Neural progenitor cell (in vitro differentiated cells): ENCODE data around the gene ITGB3. TPM values are rescaled to one million over a fixed set of nuclear protein-coding genes. Genes with fewer than 3 reads are reported as not detected.
"Not testable (repeated sequence)": the region's sequence is repeated elsewhere in the genome, so short reads cannot be mapped to it uniquely, and the experiment has no call there.

Source experiments
- DNase-seq: peaks from one replicate; pipeline ENCODE4 v3.0.0-alpha.2; 2016; ENCODE audit warnings: low spot score
- H2AFZ ChIP-seq: fragments of 200-600 bp; sonication (generic); replicated peaks from 2 replicates; pipeline ENCODE4 v1.6.1; 2016; ENCODE audit warnings: antibody characterized with exemption
- H3F3A ChIP-seq: fragments of 200-600 bp; sonication (generic); 2 replicates; pipeline ENCODE4 v1.6.1; 2016; ENCODE audit warnings: antibody characterized with exemption, low read depth
- H3K27ac ChIP-seq: fragments of 200-600 bp; sonication (generic); 2 replicates; pipeline ENCODE4 v1.5.1; 2016; ENCODE audit warnings: mild to moderate bottlenecking
- H3K27me3 ChIP-seq: fragments of 200-600 bp; sonication (generic); 2 replicates; pipeline ENCODE4 v1.6.1; 2016; ENCODE audit warnings: mild to moderate bottlenecking, moderate library complexity
- H3K36me3 ChIP-seq: fragments of 200-600 bp; sonication (generic); 2 replicates; pipeline ENCODE4 v1.5.1; 2016
- H3K4me1 ChIP-seq: fragments of 200-600 bp; sonication (generic); 2 replicates; pipeline ENCODE4 v1.6.1; 2016; ENCODE audit warnings: mixed run types
- H3K4me2 ChIP-seq: fragments of 200-600 bp; sonication (generic); 2 replicates; pipeline ENCODE4 v1.6.1; 2016
- H3K4me3 ChIP-seq: fragments of 200-600 bp; sonication (generic); 2 replicates; pipeline ENCODE4 v1.5.1; 2016
- H3K79me2 ChIP-seq: fragments of 200-600 bp; sonication (generic); 2 replicates; pipeline ENCODE4 v1.6.1; 2016; ENCODE audit warnings: low read depth
- H3K9ac ChIP-seq: fragments of 200-600 bp; sonication (generic); 2 replicates; pipeline ENCODE4 v1.6.1; 2016
- H3K9me3 ChIP-seq: fragments of 200-600 bp; sonication (generic); 2 replicates; pipeline ENCODE4 v1.5.1; 2016; ENCODE audit warnings: low read depth
- H4K20me1 ChIP-seq: fragments of 200-600 bp; sonication (generic); 2 replicates; pipeline ENCODE4 v1.6.1; 2016; ENCODE audit warnings: low read depth
- H3K27ac Mint-ChIP-seq: 3 replicates; pipeline ENCODE4 v1.8.0; 2021; ENCODE audit warnings: mixed read lengths
- H3K27me3 Mint-ChIP-seq: 2 replicates; pipeline ENCODE4 v1.8.0; 2022; ENCODE audit warnings: low read depth, mild to moderate bottlenecking, inconsistent platforms, moderate library complexity, mixed read lengths; ENCODE audit not compliant: insufficient read depth
- H3K36me3 Mint-ChIP-seq: 3 replicates; pipeline ENCODE4 v1.8.0; 2021; ENCODE audit warnings: mixed read lengths
- H3K4me1 Mint-ChIP-seq: 3 replicates; pipeline ENCODE4 v1.8.0; 2021; ENCODE audit warnings: mixed read lengths
- H3K4me3 Mint-ChIP-seq: 3 replicates; pipeline ENCODE4 v1.8.0; 2021; ENCODE audit warnings: mild to moderate bottlenecking, moderate library complexity, mixed read lengths
- H3K9me3 Mint-ChIP-seq: 3 replicates; pipeline ENCODE4 v1.8.0; 2020; ENCODE audit warnings: mixed read lengths
- EZH2 ChIP-seq: fragments of 200-600 bp; sonication (generic); IDR thresholded peaks from 2 replicates; pipeline ENCODE4 v1.6.1; 2017; ENCODE audit warnings: antibody characterized with exemption, mild to moderate bottlenecking, moderate library complexity
- EZH2phosphoT487 ChIP-seq: fragments of 200-600 bp; sonication (generic); IDR thresholded peaks from 2 replicates; pipeline ENCODE4 v1.6.1; 2017; ENCODE audit warnings: antibody characterized with exemption
- total RNA-seq: library from RNA; depleted of rRNA; stranded (reverse); fragments of >200 nt; gene quantifications from 2 replicates; pipeline ENCODE4 v1.2.3, GENCODE V29; 2015; ENCODE audit warnings: low replicate concordance
- TF ChIP-seq, protein P1 (sequence below): fragments of 200-600 bp; sonication (generic); IDR thresholded peaks from 2 replicates; pipeline ENCODE4 v1.5.1; 2017; ENCODE audit warnings: antibody characterized with exemption, mild to moderate bottlenecking

ITGB3 gene
- total RNA-seq, 1 donor from 2014 or later = 0.47 TPM

DNA sequence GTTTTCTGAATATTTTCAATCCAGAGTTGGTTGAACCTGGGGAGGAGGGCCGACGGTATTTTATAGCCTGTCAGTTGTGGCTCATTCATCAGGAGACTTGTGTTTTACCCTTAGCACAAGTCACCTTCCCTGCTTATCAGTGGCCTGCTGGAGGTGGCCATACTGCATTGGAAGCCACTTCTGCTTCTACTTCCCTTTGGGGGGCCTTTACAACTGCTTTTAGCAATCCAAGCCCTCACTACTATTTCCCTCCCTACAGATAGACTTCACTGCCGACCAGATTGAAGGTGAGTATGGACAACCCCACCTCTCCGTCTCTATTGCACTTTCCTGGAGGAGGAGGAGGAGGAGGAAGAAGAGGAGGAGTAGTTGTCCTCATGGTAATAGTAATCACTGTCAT is 40.1 kb upstream of the ITGB3 start:
- Mint-ChIP-seq H3K36me3 (no peaks in the 10 kb centered on the region), H3K4me1 (peaks cover 20% of the 10 kb centered on the region), H3K4me3 (no peak overlapping the region), H3K27ac (no peak overlapping the region), H3K27me3 (peaks cover 8% of the 10 kb centered on the region), H3K9me3 (no peaks in the 10 kb centered on the region)
- Histone ChIP-seq H3K4me2 (no peak overlapping the region), H3K79me2 (no peaks in the 10 kb centered on the region), H3K4me3 (no peak overlapping the region), H3K36me3 (no peaks in the 10 kb centered on the region), H3K27me3 (no peaks in the 10 kb centered on the region), H3K27ac (no peak overlapping the region), H3F3A (no peaks in the 10 kb centered on the region), H3K9ac (no peak overlapping the region), H3K9me3 (no peaks in the 10 kb centered on the region), H2AFZ (no peak overlapping the region), H3K4me1 (peaks cover 11% of the 10 kb centered on the region), H4K20me1 (no peaks in the 10 kb centered on the region)
- DNase-seq = no peak
- TF ChIP-seq EZH2phosphoT487 (no peak), EZH2 (no peak)

DNA sequence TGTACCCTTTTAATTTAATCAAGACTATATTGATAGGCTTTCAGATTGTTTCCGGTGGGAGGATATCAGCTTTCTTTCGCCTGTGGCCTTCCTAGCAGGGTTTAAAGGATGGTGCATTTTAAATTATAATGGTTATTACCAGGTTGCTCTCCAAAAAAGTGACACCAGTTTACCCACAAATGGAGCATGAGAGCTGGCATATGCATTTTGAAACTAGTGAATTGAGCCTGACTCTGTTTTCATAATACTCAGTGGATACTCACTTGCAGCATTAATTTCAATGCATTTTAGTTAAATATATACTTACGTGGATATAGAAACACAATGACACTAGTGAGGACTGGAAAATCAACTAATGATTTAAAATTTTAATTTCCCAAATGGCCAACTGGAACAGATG is 38.7 kb upstream of the ITGB3 start:
- Mint-ChIP-seq H3K27me3 (peaks cover 5% of the 10 kb centered on the region), H3K9me3 (no peaks in the 10 kb centered on the region), H3K27ac (no peak overlapping the region), H3K4me1 (peaks cover 14% of the 10 kb centered on the region), H3K36me3 (no peaks in the 10 kb centered on the region), H3K4me3 (no peak overlapping the region)
- TF ChIP-seq EZH2phosphoT487 (no peak), EZH2 (no peak)
- TF ChIP-seq, protein P1, sequence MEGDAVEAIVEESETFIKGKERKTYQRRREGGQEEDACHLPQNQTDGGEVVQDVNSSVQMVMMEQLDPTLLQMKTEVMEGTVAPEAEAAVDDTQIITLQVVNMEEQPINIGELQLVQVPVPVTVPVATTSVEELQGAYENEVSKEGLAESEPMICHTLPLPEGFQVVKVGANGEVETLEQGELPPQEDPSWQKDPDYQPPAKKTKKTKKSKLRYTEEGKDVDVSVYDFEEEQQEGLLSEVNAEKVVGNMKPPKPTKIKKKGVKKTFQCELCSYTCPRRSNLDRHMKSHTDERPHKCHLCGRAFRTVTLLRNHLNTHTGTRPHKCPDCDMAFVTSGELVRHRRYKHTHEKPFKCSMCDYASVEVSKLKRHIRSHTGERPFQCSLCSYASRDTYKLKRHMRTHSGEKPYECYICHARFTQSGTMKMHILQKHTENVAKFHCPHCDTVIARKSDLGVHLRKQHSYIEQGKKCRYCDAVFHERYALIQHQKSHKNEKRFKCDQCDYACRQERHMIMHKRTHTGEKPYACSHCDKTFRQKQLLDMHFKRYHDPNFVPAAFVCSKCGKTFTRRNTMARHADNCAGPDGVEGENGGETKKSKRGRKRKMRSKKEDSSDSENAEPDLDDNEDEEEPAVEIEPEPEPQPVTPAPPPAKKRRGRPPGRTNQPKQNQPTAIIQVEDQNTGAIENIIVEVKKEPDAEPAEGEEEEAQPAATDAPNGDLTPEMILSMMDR = no peak
- H3K4me3 ChIP-seq = no peak overlapping the region
- no peak overlapping the region for H3K27ac ChIP-seq
- no peaks in the 10 kb centered on the region for H3K27me3 ChIP-seq
- no peaks in the 10 kb centered on the region for H3K9me3 ChIP-seq
- H3K79me2 ChIP-seq = no peaks in the 10 kb centered on the region
- H3F3A ChIP-seq = no peaks in the 10 kb centered on the region
- DNase-seq = no peak
- H3K36me3 ChIP-seq = no peaks in the 10 kb centered on the region
- H2AFZ ChIP-seq = no peak overlapping the region
- H3K4me2 ChIP-seq = no peak overlapping the region
- H3K4me1 ChIP-seq = peaks cover 4% of the 10 kb centered on the region
- H3K9ac ChIP-seq = no peak overlapping the region
- H4K20me1 ChIP-seq = no peaks in the 10 kb centered on the region

DNA sequence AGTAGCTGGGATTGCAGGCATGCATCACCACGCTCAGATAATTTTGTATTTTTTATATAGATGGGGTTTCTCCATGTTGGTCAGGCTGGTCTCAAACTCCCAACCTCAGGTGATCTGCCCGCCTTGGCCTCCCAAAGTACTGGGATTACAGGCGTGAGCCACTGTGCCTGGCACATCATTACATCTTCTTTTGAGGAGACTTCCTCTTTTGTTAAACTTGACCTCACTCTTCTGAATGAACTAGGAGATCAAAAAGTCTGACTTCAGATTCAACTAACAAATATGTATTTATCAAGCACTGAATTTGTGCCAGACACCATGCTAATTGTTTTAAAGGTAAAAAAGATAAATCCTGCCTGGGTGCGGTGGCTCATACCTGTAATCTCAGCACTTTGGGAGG is 36.8 kb upstream of the ITGB3 start:
- DNase-seq, H3K27ac ChIP-seq, H3F3A ChIP-seq, H3K36me3 Mint-ChIP-seq, H3K9ac ChIP-seq, H4K20me1 ChIP-seq, H3K79me2 ChIP-seq, H2AFZ ChIP-seq, H3K27ac Mint-ChIP-seq, H3K27me3 ChIP-seq, H3K36me3 ChIP-seq, H3K4me3 Mint-ChIP-seq, H3K9me3 ChIP-seq, H3K4me3 ChIP-seq, H3K4me2 ChIP-seq, H3K9me3 Mint-ChIP-seq, H3K27me3 Mint-ChIP-seq: not testable (repeated sequence)
- peaks cover 13% of the 10 kb centered on the region for H3K4me1 ChIP-seq
- peaks cover 25% of the 10 kb centered on the region for H3K4me1 Mint-ChIP-seq

DNA sequence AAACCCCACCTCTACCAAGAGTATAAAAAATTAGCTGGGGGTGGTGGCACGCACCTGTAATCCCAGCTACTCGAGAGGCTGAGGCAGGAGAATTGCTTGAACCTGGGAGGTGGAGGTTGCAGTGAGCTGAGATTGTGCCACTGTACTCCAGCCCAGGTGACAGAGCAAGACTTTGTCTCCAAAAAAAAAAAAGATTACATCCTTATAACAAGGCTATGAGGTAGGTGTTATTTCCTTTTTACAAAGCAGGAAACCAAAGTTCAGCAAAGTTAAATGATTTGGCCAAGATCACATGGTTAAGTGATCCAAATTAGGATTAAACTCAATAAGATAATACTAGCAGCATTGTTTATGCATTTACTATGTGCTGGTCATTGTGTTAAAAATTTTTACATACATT is 36.3 kb upstream of the ITGB3 start:
- not testable (repeated sequence) for H3K27ac Mint-ChIP-seq, H3K27me3 Mint-ChIP-seq, DNase-seq, H3K36me3 ChIP-seq, H4K20me1 ChIP-seq, H3K9ac ChIP-seq, H3F3A ChIP-seq, H3K27ac ChIP-seq, H3K9me3 ChIP-seq, H2AFZ ChIP-seq, H3K36me3 Mint-ChIP-seq, H3K27me3 ChIP-seq, H3K79me2 ChIP-seq, H3K4me2 ChIP-seq, H3K9me3 Mint-ChIP-seq, H3K4me3 Mint-ChIP-seq, H3K4me3 ChIP-seq
- peaks cover 13% of the 10 kb centered on the region for H3K4me1 ChIP-seq
- H3K4me1 Mint-ChIP-seq = peaks cover 23% of the 10 kb centered on the region

DNA sequence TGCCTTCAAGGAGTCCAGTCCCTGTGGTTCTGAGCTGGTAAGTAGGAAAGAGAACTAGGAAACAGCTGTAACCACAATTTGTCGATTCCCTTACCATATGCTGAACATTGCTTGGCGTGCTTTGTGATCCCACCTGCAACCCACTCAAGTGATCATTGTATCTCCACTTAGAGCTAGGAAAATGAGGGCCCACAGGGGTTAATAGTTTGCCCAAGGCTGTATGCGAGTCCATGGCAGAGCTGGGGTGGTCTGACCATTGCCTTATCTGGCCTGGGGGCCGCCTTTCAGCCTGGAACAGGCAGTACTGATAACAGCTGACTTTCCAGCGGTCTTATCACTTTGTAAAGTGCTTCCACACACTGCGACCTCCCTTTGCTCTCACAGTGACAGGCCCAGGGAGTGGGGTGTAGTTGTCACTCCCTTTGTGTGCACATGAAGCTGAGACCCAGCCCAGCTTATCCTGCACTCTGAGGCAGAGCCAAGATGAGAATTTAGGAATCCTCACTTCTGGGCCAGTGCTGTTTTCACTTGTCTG is 34.7 kb upstream of the ITGB3 start:
- no peak for TF ChIP-seq EZH2
- no peak for TF ChIP-seq EZH2phosphoT487
- TF ChIP-seq, protein P1 = no peak
- H3K9ac ChIP-seq = no peak overlapping the region
- H3K4me1 Mint-ChIP-seq = peaks cover 21% of the 10 kb centered on the region
- H3K4me3 Mint-ChIP-seq = no peak overlapping the region
- no peaks in the 10 kb centered on the region for H3K27me3 ChIP-seq
- no peak for DNase-seq
- H3K4me2 ChIP-seq = no peak overlapping the region
- H3K27ac ChIP-seq = no peak overlapping the region
- no peaks in the 10 kb centered on the region for H4K20me1 ChIP-seq
- H3F3A ChIP-seq = no peaks in the 10 kb centered on the region
- peaks cover 3% of the 10 kb centered on the region for H3K27me3 Mint-ChIP-seq
- H3K36me3 ChIP-seq = no peaks in the 10 kb centered on the region
- no peak overlapping the region for H3K4me3 ChIP-seq
- no peaks in the 10 kb centered on the region for H3K36me3 Mint-ChIP-seq
- H3K4me1 ChIP-seq = peaks cover 9% of the 10 kb centered on the region
- H3K9me3 Mint-ChIP-seq = peaks cover 14% of the 10 kb centered on the region
- peak overlapping the region; percentile 13 for H2AFZ ChIP-seq
- H3K79me2 ChIP-seq = no peaks in the 10 kb centered on the region
- peak overlapping the region; percentile 72 for H3K27ac Mint-ChIP-seq
- no peaks in the 10 kb centered on the region for H3K9me3 ChIP-seq
